ENCODE data around the gene FXYD6. TPM values are rescaled to one million over a fixed set of nuclear protein-coding genes. Genes with fewer than 3 reads are reported as not detected.

The FXYD6 gene
- total RNA-seq, 1 donor = 1.3 TPM

DNA sequence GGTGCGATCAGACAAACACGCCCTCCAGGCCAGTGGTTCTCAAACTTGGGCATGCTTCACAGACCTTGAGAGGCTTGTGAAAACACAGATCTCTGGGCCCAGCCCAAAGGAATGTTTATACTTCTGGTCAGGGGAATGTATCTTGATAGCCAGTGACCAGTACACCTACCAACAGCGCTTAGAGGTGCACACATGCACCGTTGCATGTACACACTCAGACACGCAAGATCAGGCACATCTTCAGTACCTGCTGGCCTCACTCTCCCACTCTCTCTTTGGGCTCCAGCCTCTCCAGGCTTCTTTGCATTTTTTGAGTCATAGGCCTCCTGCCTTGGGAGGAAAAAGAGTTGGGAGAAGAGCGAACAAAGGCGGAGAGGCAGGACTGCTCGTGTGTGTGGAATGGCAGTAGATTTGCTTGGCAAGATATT, 11.7 kb upstream of the FXYD6 start:
- DNase-seq (ENCODE audit: low read depth) = no peak
- TF ChIP-seq, protein P1, sequence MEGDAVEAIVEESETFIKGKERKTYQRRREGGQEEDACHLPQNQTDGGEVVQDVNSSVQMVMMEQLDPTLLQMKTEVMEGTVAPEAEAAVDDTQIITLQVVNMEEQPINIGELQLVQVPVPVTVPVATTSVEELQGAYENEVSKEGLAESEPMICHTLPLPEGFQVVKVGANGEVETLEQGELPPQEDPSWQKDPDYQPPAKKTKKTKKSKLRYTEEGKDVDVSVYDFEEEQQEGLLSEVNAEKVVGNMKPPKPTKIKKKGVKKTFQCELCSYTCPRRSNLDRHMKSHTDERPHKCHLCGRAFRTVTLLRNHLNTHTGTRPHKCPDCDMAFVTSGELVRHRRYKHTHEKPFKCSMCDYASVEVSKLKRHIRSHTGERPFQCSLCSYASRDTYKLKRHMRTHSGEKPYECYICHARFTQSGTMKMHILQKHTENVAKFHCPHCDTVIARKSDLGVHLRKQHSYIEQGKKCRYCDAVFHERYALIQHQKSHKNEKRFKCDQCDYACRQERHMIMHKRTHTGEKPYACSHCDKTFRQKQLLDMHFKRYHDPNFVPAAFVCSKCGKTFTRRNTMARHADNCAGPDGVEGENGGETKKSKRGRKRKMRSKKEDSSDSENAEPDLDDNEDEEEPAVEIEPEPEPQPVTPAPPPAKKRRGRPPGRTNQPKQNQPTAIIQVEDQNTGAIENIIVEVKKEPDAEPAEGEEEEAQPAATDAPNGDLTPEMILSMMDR (IDR thresholded peaks at IDR 0.05; ENCODE audit: insufficient read depth, low read length) = no peak
- no peak overlapping the region for H3K4me3 ChIP-seq (ENCODE audit: low read depth, low read length)

DNA sequence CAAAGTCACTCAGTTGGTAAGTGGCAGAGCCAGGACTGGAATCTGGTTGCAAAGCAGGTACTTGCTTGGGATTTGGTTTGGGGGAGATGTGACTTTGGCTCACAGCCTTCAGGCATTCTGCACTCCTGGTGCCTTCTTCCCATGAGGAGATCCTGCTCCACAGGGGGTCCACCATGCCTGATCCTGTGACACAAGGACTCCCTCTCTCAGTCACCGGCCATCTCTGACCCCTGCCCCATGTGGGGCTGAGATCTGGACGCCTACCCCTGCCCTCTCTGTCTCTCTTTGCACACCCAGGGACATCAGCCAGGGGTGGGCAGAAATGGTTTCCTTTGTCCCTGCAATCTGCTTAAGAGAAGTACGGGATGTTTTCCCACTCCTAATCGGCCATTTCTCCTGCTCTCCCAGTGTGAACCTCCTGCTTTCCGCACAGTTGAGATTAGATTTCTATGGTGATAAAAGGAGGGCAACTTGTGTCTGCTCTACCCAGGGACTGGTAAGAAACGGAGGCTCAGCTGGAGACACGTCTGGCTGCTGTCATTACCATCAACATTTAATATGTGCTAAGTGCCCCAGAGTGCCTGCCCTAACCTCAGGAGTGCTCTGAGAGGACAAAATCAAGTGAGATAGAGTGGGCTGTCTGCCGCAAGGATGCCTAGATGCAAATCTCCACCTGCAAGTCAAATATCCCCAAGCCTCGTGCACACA, 11.1 kb upstream of the FXYD6 start:
- no peak overlapping the region for H3K4me3 ChIP-seq (ENCODE audit: low read depth, low read length)
- no peak for DNase-seq (ENCODE audit: low read depth)
- TF ChIP-seq, protein P1 (IDR thresholded peaks at IDR 0.05; ENCODE audit: insufficient read depth, low read length) = no peak

DNA sequence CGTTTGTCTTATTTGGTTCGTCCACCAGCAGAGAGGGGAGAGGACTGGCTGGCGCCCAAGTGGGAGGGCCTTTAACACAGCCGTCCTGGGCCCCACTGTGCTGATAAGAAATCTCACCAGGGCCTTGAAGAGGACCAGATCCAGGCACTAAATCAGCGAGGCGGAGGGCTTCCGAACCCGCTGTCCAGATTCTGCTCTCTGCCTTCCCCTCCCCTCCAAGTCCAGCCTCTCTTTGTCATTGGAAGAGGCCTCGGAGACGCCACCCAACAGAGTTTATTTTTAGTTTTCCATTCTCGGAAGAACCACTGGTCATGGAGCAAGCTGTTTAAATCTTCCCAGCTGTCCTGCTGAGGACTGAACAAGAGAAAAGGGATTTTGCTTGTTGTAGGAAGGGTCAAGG, 9.3 kb upstream of the FXYD6 start:
- no peak overlapping the region for H3K4me3 ChIP-seq (ENCODE audit: low read depth, low read length)
- DNase-seq (ENCODE audit: low read depth) = peak; percentile 44
- TF ChIP-seq, protein P1 (IDR thresholded peaks at IDR 0.05; ENCODE audit: insufficient read depth, low read length) = no peak

DNA sequence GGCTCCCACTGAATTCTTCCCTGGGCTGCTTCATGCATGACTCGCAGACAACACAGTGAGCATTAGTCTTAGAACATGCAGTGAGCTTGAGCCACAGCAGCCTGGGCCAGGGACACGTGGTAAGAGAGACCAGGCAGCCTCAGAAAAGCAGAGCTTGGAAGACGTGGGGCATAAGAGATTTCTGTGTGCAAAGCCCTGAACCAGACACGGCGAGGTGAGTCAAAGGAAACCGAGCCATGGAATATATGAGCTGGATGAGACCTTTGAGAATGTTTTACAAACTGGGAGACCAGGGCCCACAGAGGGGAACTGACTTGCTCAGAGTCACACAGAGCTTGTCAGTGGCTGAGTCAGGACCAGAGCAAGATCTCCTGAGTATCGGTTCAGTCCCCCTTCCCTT, 8.5 kb upstream of the FXYD6 start:
- peak; percentile 26 for DNase-seq (ENCODE audit: low read depth)
- TF ChIP-seq, protein P1 (IDR thresholded peaks at IDR 0.05; ENCODE audit: insufficient read depth, low read length) = no peak
- no peak overlapping the region for H3K4me3 ChIP-seq (ENCODE audit: low read depth, low read length)

DNA sequence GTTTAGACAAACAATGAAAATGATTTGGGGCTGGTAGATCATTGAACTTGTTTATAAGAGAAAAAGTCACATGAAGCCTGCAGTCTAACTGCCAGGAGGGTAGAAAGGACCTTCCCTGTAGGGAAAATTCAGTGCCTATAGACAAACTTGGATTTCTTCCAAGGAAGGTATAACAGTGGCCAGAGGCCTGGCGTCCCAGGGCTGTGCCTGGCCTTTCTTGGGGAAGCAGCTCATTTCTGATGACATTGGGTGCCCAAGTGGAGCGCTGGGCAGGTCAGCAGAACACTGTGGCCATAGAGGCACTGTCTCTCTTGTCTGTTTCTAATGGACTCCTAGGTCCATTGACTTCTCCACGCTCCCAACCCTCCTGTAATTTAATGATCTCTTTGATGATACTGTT, 6.6 kb upstream of the FXYD6 start:
- H3K4me3 ChIP-seq (ENCODE audit: low read depth, low read length) = no peak overlapping the region
- DNase-seq (ENCODE audit: low read depth) = no peak
- TF ChIP-seq, protein P1 (IDR thresholded peaks at IDR 0.05; ENCODE audit: insufficient read depth, low read length) = no peak

DNA sequence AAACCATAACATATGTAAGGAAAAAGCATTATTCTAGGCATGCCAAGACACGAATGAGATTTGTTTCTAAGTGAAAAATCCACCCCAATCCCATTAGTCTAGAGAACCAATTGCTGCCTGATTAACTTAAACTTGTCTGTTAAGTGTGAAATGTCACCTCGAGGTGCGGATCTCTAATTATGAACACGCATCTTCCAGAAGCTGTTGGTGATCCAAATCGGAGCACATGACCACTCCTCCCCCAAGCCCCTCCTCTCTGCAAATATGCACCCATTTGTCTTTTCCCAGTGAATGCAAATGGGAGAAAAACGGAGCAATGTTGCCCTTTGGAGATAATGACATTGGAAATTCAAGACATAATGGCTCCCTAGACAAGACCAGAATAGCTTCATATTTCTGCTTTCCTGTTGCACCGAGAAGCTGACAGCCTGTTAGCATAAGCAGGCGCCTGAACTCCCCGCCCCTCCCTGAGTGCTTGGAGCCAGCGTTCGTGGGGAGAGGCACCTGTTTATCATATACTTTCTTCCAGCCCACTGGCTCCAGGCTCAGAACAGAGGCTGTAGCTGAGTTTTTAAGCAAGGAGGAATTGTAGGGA, 6.0 kb upstream of the FXYD6 start:
- H3K4me3 ChIP-seq (ENCODE audit: low read depth, low read length) = no peak overlapping the region
- no peak for DNase-seq (ENCODE audit: low read depth)
- TF ChIP-seq, protein P1 (IDR thresholded peaks at IDR 0.05; ENCODE audit: insufficient read depth, low read length) = no peak
